GM18505 (cell line): ENCODE measurements around the gene CEP72.
"Not testable (repeated sequence)": the region's sequence is repeated elsewhere in the genome, so short reads cannot be mapped to it uniquely, and the experiment has no call there.

Experiments
- ATAC-seq: cut with Tn5 transposase; IDR thresholded peaks from one replicate; pipeline ENCODE4 v1.9.1; 2021; ENCODE audit not compliant: unreplicated experiment
- POLR2A ChIP-seq: IDR thresholded peaks from 4 replicates; pipeline ENCODE4 v1.6.1; 2011; ENCODE audit warnings: borderline replicate concordance; ENCODE audit not compliant: insufficient read depth, insufficient read length; ENCODE audit errors: extremely low read depth

The CEP72 gene

DNA sequence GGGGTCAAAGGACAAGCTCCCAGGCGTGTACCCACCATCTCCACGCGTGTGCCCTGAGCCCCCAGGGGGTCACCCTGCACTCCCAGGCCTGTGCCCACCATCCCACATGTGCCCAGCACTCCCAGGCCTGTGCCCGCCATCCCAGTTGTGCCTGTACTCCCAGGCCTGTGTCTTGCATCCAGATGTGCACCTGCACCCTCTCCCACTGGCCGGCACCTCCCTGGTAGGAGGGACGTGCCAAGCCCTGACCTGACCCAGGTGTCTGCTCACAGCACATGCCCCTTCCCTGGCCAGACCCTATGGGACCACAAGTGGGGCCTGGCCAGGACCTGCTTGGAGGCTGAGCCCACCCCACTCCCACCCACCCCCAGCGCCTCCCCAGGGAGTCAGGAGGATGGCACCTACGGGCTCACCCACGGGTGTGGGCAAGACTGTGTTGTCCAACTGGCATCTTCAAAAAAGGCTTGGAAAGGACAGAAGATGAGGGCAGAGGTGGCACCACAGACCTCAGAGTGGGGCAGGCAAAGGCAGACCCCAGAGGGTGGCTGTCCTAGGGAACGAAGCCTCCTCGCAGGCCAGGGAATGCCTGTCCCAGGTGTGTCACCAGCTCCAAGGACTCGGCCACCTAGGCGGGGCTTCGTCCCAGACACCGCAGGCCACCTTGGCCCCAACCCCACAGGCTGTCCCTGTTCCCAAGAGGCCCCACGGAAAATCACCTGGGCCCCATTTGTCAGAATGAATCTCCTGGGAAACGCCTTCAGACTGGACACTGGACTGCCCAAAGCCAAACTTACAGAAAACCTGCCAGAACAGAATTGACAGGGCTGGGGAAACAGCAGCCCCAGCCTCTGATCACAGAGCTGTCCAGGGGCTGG lies 69.4 kb downstream of the CEP72 start:
- not testable (repeated sequence) for ATAC-seq

DNA sequence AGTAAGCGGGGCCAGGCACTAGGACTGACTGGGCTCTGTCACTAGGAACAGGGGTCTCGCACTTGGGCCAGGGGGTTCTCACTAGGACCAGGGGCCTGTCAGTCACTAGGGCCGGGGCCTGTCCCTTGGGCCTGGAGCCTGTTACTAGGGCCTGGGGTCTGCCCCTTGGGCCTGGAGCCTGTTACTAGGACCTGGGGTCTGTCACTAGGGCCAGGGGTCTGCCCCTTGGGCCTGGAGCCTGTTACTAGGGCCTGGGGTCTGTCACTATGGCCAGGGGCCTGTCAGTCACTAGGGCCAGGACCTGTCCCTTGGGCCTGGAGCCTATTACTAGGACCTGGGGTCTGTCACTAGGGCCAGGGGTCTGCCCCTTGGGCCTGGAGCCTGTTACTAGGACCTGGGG lies 70.1 kb downstream of the CEP72 start:
- ATAC-seq, result not testable (repeated sequence)

DNA sequence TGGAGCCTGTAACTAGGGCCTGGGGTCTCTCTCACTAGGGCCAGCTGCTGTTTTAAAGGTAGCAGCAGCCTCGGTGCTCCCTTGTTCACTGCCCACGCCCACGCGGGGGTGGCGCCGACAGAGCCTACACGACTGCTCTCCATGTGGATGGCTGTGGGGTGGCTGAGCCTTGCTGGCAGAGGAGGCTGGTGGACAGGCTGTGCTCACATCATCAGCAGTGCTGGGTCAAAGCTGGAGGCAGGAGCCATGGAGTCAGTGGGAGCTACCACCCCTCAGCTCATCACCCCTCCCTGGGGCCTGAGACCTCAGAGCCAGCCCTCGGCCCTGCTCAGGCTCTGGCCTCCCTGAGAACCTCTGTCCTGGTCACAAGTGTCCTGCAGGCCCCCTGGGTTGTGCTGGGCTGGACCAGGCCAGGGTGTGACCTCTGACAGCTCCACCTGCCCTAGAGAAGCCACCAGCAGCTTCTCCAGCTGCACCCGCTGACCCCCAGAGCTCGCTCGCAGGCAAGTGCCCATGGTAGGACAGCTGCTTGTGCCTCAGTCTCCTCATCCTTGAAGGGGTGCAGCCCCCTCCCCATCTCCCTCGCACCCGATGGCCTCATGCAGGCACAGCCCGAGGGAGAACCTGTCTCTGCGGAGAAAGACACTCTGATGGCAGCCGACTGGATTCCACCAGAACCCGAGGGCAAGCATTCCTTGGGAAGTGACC lies 70.7 kb downstream of the CEP72 start:
- not testable (repeated sequence) for ATAC-seq

DNA sequence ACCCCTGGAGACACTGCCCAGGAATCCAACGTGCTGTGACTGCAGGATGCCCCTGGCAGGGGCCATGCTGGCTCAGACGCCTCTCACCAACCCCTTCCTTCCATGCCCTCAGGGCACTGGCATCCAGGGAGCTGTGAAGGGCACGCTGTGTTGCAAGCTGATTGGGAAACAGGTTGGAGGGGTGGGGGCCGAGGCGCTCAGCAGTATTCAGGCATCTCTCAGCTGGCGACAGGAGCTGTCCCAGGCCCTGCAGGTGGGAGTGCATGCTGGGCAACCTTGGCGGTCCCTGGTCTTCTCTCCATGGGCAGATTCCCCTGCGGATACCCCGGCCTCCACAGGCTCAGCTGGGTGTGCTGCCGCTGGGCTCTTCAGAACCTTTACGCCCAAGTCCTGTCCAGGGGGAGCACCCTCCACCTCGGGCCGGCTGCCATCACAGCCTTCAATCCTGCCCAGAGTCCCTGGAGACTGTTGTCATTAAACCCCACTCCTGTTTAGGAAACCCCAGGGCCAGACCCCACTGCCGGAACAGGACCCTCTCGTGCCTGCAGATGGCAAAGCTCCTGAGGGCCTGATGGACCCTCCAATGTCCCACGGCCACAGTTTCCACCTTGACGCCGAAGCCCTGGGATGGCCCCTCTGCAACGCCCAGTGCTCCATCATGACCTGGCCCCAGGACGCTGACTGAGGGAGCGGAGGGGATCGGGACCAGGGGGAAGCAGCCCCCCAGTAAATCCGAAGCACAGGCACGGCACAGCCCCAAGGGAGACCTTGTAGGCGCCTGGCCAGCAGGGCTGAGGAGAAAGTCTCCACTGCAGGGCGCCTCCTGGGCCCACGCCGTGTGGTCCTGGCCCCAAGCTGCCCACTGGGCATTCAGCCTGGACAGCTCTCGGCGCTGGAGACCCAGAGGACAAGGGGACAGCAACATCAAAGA lies 71.7 kb downstream of the CEP72 start:
- no peak for ATAC-seq
- TF ChIP-seq POLR2A, result no peak

DNA sequence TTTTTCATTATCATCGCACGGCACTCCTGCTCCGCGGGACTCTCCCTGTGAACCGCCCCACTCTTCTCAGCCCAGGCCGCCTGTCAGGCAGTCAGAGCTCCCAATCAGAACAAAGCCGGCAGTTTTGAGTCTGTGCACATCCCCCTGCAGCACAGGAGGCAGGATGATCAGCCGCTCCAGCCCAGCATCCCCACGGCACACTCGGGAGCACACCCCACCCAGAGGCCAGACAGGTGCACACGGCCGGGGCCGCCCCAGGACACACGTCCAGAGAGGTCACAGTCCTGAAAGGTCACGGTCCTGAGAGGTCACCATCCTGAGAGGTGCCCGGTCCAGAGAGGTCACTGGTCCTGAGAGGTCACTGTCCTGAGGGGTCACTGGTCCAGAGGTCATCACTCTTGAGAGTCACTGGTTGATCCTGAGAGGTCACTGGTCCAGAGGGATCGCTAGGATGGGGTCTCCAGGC lies 72.6 kb downstream of the CEP72 start:
- no peak for TF ChIP-seq POLR2A

DNA sequence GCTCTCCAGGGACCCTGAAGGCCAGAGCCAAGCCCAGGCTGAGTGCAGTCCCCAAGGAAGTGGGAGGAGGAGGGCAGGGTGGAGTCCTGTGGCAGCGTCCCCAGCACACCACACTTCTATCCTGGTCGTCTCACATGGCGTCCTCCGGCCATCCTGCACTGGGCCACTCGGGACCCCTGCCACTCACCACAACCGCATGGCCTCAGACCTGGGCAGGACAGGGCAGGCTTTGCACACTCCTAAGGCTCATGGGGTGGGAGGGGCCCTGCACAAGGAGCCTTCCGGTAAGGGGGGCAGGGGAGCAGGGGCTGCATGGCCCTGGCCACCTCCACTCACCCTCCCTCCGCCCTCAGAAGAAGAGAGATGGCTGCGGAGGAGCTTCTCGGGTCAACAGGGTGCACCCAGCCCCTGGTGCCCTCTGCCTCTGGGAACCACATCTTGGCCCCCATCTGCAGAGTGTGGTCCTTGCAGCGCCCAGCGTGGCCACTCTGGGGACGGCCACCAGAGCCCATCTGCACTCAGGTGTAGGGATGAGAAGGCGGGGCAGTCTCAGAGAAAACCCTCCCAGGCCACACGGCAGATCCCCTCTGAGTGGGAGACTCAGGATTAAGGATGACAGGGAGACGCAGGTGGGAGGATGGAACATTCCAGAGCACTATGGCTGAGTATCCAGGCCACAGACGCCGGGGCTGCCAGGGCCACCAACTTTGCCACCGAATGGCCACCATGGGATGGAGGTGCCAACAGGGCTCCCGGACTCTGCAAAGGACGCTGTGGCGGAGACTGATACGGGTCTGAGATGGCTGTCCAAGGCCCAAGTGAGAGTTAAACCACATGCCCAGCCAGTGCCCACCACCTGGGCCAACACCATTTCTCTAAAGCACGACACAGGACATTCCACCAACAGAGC lies 73.4 kb downstream of the CEP72 start:
- ATAC-seq, result no peak
- no peak for TF ChIP-seq POLR2A

More for the DNA sequence above, 72.6 kb downstream of the CEP72 start:
- ATAC-seq, result no peak

DNA sequence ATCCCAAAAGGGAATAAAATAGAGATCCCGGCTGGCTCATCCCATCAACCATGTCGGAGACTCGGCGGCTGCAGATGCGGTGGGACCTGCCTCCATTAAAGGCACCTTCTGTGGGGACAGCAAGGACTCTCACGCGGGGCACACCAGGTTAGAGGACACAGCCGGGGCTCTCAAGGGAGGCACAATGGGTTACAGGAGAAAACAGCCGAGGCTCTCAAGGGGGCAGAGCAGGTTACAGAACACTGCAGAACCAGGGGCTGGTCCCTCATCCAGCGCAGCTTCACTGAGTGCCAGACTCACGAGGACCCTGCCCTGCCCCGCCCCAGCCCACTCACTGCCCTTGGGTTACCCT lies 74.0 kb downstream of the CEP72 start:
- ATAC-seq, result not testable (repeated sequence)

DNA sequence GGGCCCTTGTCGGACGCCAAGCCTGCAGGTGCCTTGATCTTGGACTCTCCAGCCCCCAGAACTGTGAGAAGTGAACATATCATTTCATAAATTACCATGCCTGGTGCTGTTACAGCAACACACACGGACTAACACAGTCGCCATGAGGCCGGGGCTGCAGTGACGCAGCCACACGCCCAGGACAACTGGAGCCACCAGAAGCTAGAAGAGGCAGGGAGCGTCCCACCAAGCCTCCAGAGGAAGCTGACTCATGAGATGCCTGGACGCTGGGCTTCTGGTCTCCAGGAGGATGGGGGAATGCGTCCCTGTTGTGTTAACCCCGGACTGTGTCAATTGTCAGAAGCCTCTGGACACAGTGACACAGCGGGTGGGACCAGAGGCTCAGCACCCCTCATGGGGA lies 74.8 kb downstream of the CEP72 start:
- ATAC-seq, result not testable (repeated sequence)

DNA sequence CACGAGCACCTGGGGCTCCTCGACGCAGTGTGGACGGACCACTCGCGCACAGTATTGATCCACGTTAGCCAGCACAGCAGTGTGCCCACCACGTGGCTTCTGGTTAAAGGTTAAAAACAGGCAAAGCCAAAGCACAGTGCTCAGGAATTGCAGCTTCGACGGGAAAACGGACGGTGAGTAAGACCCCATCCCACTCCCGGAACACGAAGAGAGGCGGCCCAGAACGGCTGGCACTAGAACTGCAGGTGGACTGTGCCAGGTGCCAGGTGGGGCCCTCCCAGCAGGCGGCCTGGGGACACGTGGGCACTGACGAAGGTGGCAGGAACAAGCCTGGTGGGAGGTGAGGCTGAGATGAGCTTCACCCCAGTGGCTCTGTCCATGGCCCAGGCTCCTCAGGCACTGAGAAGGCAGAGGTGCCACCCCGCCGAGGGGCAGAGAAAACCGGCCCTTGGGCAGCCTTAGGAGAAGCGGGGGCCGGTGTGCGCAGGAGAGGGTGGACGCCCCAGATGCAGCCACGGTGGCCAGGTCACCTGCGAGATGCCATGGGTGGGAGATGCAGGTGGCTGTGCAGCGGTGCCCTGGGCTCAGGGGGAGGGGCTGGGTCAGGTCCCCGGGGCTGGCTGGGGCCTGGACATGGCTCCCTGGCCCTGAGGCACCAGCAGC lies 76.3 kb downstream of the CEP72 start:
- ATAC-seq, result not testable (repeated sequence)

DNA sequence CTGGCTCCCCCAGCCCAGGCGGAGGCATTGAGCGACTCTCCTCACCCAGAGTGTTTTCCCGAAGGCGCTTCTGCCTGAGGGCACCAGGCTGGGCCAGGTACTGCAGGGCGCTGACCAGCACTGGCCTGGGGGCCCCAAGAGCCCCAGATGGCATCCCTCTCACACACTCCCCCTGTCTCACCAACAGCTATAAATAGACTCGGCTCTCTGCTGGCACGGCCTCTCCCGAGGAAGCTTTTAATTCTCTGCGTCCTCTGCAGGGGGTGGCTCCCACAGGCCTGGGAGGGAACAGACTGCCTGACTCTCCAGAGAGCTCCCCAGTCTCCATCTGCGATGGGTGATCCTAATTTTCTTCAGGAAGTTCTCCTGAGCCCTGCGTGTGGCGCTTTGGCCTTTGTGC lies 78.2 kb downstream of the CEP72 start:
- ATAC-seq, result not testable (repeated sequence)

DNA sequence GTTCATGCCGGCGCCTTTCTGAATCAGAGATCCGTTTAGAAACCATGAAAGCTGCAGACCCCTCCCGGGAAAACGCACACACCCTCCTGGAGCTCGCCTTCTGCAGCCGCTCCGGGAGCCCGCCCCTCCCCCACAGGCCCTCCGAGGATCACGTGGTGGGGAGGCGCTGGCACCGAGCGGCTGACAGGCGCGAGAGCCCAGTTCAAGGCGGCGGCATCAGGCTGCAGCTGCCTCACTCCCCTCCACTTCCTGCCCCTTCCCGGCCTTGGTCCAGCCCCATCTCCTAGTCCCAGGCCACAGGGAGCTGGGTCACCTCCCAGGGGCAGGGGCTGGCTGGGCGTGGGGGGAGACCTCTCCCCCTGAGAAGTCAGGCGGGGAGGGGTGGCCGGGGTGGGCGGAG lies 78.9 kb downstream of the CEP72 start:
- ATAC-seq, result not testable (repeated sequence)

DNA sequence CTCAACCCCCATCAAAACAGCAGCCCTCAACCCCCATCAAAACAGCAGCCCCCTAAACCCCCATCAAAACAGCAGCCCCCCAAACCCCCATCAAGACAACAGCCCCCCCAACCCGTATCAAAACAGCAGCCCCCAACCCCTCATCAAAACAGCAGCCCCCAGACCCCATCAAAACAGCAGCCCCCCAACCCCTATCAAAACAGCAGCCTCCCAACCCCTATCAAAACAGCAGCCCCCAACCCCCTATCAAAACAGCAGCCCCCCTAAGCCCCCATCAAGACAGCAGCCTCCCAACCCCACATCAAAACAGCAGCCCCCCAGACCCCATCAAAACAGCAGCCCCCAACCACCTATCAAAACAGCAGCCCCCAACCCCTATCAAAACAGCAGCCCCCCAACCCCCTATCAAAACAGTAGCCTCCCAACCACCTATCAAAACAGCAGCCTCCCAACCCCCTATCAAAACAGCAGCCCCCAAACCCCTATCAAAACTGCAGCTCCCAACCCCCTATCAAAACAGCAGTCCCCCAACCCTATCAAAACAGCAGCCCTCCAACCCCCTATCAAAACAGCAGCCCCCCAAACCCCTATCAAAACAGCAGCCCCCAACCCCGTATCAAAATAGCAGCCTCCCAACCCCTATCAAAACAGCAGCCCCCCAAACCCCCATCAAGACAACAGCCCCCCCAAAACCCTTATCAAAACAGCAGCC lies 79.8 kb downstream of the CEP72 start:
- TF ChIP-seq POLR2A, result no peak
- ATAC-seq, result no peak

DNA sequence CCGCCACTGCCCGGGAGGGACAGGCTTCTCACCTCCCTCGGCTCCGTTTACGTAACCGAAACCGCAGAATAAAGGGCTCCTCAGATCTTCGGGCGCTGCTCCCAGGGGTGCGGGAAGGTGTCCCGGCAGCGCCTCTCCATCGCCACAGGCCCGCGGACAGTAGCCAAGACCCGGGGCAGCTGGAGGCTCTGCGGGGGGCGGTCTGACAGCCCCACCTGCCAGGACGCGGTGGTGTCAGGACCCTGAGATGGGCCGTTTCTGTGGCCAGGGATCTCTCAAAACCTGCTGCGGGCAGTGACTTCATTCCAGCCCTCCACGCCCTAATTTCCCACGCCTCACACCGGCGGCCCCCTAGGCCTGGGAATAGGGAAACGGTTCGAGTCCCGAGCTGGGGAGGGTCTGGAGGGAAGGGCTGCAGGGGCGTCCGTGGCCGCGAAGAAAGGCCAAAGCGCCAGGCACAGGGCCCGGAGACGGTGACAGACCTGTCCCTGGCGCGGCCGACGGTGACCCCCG lies 80.4 kb downstream of the CEP72 start:
- ATAC-seq, result peak; percentile 14

DNA sequence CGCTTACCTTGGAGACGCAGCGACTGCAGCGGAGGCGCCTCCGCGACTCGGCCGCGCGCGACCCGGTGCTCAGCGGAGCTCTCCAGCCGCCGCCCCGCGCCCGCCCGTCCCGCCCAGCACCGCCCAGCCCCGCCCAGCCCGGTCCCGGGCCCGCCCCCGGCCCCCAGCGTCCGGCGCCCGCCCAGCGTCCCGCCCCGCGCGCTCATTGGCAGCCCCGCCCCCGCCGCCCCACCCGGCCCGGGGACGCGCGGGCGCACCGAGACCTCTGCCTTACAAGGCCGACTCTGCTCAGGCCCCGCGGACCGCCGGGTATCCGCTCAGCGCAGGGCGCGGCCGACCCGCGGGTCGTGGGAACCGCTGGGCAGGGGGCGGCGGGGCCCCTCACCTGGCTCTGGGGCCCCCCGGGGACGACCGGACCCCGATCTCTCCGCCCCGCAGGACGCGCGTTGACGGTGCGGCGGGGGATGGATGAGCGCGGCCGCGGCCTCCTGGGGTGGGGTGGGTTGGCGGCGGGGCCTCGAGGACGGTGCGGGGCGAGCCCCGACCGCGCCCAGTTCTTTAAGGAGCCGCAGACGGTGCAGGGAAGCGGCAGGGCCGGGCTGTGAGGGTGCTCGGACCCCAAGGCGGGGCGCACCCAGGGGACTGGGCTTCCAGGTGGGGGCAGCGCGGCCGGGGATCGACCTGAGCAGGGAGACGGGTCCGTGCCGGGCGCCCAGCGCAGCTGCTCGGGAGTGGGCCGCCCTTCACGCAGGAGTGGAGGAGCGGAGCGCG lies 81.3 kb downstream of the CEP72 start, which contains the start of gene TPPP:
Gene TPPP, minus strand, starts transcription at position 82 of the 771 bp plus-strand sequence. CDS start 15,292 bp downstream, outside the sequence.
- peak; percentile 65 for ATAC-seq

DNA sequence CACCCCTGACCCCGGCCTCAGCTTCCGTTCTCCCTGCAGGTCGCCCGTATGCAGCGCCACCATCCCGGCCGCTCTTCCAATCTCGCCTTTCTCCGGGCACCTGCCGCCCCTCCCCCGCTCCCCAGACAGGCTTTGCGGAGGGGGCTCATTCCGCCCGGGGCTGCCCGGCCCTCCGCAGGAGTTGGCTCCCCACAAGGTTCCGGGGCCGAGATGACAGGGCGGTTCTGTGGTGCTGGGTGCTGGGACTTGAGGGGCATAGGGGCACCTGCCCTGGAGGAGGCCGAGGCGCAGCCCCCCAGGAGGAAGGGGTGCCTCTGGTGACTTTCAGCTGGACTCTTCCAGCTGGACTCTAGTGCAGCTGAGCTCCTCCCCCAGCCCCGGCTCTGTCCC lies 81.9 kb downstream of the CEP72 start:
- ATAC-seq, result not testable (repeated sequence)

DNA sequence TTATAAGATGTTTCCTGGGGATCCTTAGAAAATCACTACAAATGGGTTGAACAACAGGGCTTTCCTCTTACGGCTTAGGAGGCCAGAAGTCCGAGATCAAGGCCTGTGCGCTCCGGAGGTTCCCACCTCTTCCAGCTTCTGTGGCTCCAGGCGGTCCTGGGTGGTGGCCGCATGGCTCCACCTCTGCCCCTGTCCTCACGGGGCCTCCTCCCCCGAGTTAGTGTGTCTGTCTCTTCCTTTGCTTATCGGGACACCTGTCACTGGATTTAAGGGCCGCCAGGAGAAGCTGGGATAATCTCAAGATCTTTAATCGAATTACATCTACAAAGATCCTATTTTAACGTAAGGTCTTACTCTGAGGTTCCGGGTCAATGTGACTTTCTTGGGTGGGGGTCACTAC lies 83.3 kb downstream of the CEP72 start:
- not testable (repeated sequence) for ATAC-seq

DNA sequence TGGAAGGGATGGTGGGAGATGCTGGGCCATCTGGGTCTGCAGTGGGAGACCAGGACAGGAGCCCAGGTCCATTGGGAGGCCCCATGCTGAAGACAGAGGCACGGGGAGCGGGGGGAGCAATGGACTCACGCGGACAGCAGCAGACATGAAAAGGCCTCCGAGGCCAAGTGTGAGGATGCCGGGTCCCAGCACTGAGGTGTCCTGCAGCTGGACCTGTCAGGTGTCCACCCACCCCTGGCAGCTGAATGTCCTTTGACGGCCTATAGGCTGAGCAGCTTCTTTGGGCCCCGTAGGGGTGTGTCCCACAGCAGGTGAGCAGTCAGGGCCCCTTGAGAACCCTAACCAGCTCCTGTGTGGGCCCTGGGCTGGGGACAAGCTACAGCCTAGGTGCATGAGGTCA lies 84.1 kb downstream of the CEP72 start:
- ATAC-seq, result not testable (repeated sequence)
